Peyer's patch (tissue), 4 donors: ENCODE results near the gene SPARCL1. TPM values are rescaled to one million over a fixed set of nuclear protein-coding genes. Genes with fewer than 3 reads are reported as not detected.

Experiments
- DNase-seq, 3 donors: peaks; one replicate each; pipeline ENCODE4 v3.0.0-alpha.2; 2017 to 2019
- H3K27ac ChIP-seq, 4 donors: fragments of 200-600 bp; sonication (generic); one replicate each; pipeline ENCODE4 v1.5.1; 2016 to 2019
- H3K27me3 ChIP-seq, 2 donors: fragments of 200-600 bp; sonication (generic); one replicate each; pipeline ENCODE4 v1.5.1; 2019
- H3K36me3 ChIP-seq, 3 donors: fragments of 200-600 bp; sonication (generic); one replicate each; pipeline ENCODE4 v1.5.1; 2016 to 2019
- H3K4me1 ChIP-seq, 4 donors: fragments of 200-600 bp; sonication (generic); one replicate each; pipeline ENCODE4 v1.5.1; 2016 to 2019
- H3K4me3 ChIP-seq, 4 donors: fragments of 200-600 bp; sonication (generic); 1 replicate in 3 of 4; 2 replicates in 1 of 4; pipeline ENCODE4 v1.5.1; 2016 to 2019; ENCODE audit warnings: mild to moderate bottlenecking in 1 of 4
- H3K9me3 ChIP-seq, 4 donors: fragments of 200-600 bp; sonication (generic); one replicate each; pipeline ENCODE4 v1.5.1; 2016 to 2019; ENCODE audit warnings: mild to moderate bottlenecking in 1 of 4
- POLR2A ChIP-seq, 2 donors: fragments of 450-650 bp; IDR thresholded peaks; one replicate each; pipeline ENCODE4 v1.5.1; 2017; ENCODE audit warnings: antibody characterized with exemption in 2 of 2, mild to moderate bottlenecking in 2 of 2, moderate library complexity in 2 of 2
- total RNA-seq, 4 donors: library from RNA; depleted of rRNA; stranded (reverse); fragments of >200 nt; gene quantifications; one replicate each; pipeline ENCODE4 v1.1.0, GENCODE V29; 2016
- TF ChIP-seq, protein P1 (sequence below), 6 experiments: fragments of 450-650 bp in 4 of 6; fragments of 200-600 bp in 2 of 6; sonication (generic) in 1 of 6; IDR thresholded peaks; one replicate each; pipeline ENCODE4 v1.5.1; 2017 to 2019; ENCODE audit warnings: antibody characterized with exemption in 6 of 6, mild to moderate bottlenecking in 3 of 6, moderate library complexity in 1 of 6

Gene SPARCL1
- total RNA-seq, 4 donors from 2014 or later = 37.1 to 120 (median 117) TPM

DNA sequence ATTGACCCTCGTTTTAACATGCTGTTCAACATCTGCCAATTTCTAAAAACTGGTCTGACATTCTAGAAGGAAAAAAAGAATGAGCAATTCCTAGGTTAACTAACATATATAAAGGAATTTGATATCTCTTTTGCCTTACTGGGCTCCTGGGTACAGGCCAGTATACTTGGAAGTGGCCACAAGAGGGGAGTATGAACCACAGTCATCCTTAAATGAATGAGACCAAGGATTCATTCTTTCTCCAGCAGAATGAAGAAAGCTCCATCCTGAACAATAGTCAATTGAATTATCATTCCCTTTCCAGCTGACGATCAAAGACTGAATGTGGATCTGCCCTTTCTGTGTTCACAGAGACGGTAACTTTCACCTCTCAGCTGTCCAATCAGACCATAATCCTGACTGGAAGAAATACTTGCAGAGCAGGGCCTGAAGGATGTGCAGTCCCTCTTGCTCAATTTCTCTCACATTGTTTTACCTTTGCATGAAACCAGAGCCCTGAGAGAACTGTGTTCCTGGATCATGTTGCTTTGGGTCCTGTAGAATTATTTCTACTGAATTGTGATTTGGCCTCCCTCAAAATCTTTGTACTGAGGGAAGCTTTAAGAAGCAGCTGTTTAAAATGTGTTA is 14.8 kb upstream of the SPARCL1 start:
- H3K9me3 ChIP-seq = no peaks in the 10 kb centered on the region
- H3K27ac ChIP-seq = no peak overlapping the region
- no peaks in the 10 kb centered on the region for H3K36me3 ChIP-seq
- no peak for TF ChIP-seq POLR2A (IDR thresholded peaks at IDR 0.05)
- TF ChIP-seq, protein P1, sequence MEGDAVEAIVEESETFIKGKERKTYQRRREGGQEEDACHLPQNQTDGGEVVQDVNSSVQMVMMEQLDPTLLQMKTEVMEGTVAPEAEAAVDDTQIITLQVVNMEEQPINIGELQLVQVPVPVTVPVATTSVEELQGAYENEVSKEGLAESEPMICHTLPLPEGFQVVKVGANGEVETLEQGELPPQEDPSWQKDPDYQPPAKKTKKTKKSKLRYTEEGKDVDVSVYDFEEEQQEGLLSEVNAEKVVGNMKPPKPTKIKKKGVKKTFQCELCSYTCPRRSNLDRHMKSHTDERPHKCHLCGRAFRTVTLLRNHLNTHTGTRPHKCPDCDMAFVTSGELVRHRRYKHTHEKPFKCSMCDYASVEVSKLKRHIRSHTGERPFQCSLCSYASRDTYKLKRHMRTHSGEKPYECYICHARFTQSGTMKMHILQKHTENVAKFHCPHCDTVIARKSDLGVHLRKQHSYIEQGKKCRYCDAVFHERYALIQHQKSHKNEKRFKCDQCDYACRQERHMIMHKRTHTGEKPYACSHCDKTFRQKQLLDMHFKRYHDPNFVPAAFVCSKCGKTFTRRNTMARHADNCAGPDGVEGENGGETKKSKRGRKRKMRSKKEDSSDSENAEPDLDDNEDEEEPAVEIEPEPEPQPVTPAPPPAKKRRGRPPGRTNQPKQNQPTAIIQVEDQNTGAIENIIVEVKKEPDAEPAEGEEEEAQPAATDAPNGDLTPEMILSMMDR (IDR thresholded peaks at IDR 0.05) = peak in 3 of 6 experiments; percentile 24 to 31 (median 29)
- no peaks in the 10 kb centered on the region for H3K4me1 ChIP-seq
- no peaks in the 10 kb centered on the region for H3K27me3 ChIP-seq
- no peak for DNase-seq
- no peak overlapping the region for H3K4me3 ChIP-seq

DNA sequence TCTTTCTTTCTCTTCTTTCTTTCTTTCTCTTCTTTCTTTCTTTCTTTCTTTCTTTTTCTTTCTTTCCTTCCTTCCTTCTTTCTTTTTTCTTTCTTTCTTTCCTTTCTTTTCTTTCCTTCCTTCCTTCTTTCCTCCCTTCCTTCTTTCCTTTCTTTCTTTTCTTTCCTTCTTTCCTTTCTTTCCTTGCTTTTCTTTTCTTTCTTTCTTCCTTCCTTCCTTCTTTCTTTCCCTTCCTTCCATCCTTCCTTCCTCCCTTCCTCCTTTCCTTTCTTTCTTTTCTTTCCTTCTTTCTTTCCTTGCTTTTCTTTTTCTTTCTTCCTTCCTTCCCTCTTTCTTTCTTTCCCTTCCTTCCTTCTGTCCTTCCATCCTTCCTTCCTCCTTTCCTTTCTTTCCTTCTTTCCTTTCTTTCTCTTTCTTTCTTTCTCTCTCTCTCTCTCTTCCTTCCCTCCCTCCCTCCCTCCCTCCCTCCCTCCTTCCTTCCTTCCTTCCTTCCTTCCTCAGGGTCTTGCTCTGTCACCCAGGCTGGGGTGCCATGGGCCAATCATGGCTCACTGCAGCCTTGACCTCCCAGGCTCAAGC is 13.6 kb upstream of the SPARCL1 start:
- TF ChIP-seq, protein P1 (IDR thresholded peaks at IDR 0.05) = no peak
- TF ChIP-seq POLR2A (IDR thresholded peaks at IDR 0.05) = no peak
- H3K4me1 ChIP-seq = no peaks in the 10 kb centered on the region
- no peak overlapping the region for H3K4me3 ChIP-seq
- H3K36me3 ChIP-seq = no peaks in the 10 kb centered on the region
- H3K27me3 ChIP-seq = no peaks in the 10 kb centered on the region
- H3K9me3 ChIP-seq = no peaks in the 10 kb centered on the region
- no peak for DNase-seq
- no peak overlapping the region for H3K27ac ChIP-seq

DNA sequence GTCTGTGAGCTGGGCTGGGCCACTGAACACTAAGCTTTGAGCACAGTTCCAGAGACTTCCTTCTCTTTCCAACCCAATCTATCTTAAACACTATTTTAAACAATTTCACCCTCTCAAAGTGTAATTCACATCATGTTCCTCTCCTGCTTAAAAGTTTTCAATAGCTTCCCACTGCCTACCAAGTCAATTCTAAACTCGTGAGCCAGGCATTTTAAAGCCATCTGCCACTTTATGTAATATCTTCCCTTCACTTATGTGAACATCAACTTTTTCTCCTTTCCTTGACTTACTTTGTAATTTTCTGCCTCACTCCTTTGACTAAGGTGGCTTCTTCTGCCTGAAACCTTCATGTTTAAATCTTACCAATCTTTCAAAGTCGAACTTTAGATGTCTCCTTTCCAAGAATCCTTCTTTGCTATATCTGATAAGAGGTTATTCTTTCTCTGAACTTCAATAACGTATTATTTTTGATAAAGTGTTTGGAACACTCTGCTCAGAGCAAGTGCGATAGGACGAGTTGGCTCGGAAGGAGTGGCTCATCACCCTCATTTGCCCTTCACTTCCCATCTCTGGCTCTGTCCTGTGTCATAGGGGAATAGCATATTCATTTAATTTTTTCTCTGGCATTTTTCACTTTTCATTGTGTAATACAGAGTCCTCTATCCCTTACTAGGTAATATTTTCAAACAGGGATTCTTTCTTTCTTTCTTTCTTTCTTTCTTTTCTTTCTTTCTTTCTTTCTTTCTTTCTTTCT is 13.0 kb upstream of the SPARCL1 start:
- TF ChIP-seq, protein P1 (IDR thresholded peaks at IDR 0.05) = no peak
- no peak for TF ChIP-seq POLR2A (IDR thresholded peaks at IDR 0.05)
- Histone ChIP-seq H3K4me3 (no peak overlapping the region), H3K27me3 (no peaks in the 10 kb centered on the region), H3K9me3 (no peaks in the 10 kb centered on the region), H3K27ac (peak overlapping the region in 2 of 4 donors; percentile 35 to 68), H3K36me3 (no peaks in the 10 kb centered on the region), H3K4me1 (no peaks in the 10 kb centered on the region)
- no peak for DNase-seq

DNA sequence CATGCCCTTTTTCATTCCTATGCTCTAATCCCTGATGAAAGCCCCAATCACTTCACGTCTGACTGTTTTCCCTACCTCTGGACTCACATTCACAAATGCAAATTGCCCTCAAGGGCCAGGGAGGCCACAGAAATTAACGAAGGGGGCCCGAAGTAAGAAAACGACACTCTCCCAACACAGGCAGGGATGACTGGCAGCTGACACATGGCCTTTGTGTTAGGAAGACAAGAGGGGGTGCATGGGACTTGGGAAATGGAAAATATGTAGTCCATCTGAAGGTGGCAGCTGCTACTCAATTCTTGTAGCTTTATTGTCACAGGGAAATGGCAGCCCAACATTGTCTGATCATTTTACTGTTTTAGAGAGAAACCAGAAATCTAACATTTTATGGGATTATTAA is 12.3 kb upstream of the SPARCL1 start:
- Histone ChIP-seq H3K4me3 (no peak overlapping the region), H3K4me1 (no peaks in the 10 kb centered on the region), H3K27me3 (no peaks in the 10 kb centered on the region), H3K36me3 (no peaks in the 10 kb centered on the region), H3K9me3 (no peaks in the 10 kb centered on the region), H3K27ac (peak overlapping the region in 2 of 4 donors; percentile 35 to 68)
- no peak for DNase-seq
- TF ChIP-seq, protein P1 (IDR thresholded peaks at IDR 0.05) = no peak
- no peak for TF ChIP-seq POLR2A (IDR thresholded peaks at IDR 0.05)

DNA sequence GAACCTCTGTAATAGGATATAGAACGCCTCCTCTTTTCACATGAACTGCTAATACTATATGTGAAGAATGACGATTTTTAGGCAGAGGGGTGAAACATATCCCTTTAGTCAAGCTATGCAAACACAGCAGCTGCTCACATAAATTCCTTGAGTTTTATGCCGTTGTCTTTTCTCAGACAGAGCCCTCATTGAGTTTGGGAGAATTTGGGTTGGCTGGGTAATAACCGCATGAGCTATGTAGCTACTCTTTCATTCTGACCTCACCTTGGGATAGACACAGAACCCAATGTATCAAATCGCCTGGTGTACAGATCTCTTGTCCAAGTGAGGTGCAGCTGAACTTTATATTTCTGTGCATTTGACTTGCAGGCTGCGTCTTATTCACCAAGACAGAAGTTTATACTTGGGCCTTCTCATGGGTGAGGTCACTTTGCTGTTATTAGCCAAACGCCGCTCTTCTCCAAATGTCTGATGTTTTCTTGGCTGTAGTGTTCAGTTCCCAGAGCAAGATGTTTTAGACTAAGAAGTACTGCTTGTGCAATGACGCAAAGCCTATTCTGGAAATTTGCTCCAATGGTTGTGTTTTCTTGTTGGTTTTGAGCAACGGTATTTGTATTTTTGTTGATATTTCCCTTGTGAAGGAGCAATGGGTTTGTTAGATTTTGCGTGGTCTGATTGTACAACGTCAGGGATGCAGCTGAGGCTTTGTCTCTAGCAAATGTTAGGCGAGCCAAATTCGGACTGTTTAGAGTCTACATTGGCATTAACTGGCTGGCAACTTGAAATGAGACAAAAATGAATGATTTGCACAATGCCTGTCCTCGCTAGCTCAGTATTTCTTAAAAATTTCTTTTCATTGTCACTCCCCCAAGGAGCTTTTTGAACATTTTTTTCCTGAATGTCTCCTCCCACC is 11.2 kb upstream of the SPARCL1 start:
- no peaks in the 10 kb centered on the region for H3K9me3 ChIP-seq
- peak overlapping the region in 3 of 4 donors; percentile 27 to 68 (median 59) for H3K27ac ChIP-seq
- H3K4me1 ChIP-seq = no peaks in the 10 kb centered on the region
- no peak for DNase-seq
- H3K27me3 ChIP-seq = no peaks in the 10 kb centered on the region
- TF ChIP-seq POLR2A (IDR thresholded peaks at IDR 0.05) = no peak
- TF ChIP-seq, protein P1 (IDR thresholded peaks at IDR 0.05) = no peak
- no peaks in the 10 kb centered on the region for H3K36me3 ChIP-seq
- no peak overlapping the region for H3K4me3 ChIP-seq
